ENCODE data around the gene PID1.

- TF ChIP-seq POLR2A (IDR thresholded peaks at IDR 0.05): no peak
- no peak for TF ChIP-seq CTCF (IDR thresholded peaks at IDR 0.05)
- no peak for TF ChIP-seq POLR2AphosphoS5 (IDR thresholded peaks at IDR 0.05)
Observed at GRCh38 chr2:229176136-229176535, 95.0 kb downstream of the PID1 start.

All from suprapubic skin (tissue), 4 donors.